GM12801 (cell line): ENCODE measurements around the gene PRDM15.

Experiments used
- TF ChIP-seq, protein P1 (sequence below): IDR thresholded peaks from one replicate; pipeline ENCODE4 v1.5.1; 2011; ENCODE audit warnings: control low read depth; ENCODE audit not compliant: insufficient read length; ENCODE audit errors: extremely low read depth

PRDM15 gene

DNA sequence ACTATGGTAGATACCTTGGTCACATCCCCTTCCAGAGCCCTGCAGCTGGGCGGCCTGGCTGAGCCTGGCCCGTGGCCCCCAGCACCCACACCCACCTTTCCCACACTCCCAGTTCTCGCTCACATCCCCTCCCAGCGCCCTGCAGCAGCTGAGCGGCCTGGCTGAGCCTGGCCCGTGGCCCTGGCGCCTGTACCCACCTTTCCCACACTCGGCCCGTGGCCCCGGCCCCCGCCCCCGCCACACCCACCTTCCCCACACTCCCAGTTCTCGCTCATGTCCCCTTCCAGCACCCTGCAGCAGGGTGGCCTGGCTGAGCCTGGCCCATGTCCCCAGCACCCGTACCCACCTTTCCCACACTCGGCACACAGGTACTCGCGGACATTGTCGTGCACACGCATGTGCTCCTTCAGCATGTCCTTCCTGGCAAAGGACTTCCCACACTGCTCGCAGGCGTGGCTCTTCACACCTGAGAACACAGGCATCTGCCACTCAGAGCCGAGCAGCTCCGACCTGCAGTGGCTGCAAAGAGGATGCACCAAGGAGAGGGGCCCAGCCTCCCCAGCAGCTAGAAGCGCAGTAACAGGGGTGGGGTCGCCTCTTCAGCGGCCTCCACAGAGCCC lies 59.8 kb downstream of the PRDM15 start:
- TF ChIP-seq, protein P1, sequence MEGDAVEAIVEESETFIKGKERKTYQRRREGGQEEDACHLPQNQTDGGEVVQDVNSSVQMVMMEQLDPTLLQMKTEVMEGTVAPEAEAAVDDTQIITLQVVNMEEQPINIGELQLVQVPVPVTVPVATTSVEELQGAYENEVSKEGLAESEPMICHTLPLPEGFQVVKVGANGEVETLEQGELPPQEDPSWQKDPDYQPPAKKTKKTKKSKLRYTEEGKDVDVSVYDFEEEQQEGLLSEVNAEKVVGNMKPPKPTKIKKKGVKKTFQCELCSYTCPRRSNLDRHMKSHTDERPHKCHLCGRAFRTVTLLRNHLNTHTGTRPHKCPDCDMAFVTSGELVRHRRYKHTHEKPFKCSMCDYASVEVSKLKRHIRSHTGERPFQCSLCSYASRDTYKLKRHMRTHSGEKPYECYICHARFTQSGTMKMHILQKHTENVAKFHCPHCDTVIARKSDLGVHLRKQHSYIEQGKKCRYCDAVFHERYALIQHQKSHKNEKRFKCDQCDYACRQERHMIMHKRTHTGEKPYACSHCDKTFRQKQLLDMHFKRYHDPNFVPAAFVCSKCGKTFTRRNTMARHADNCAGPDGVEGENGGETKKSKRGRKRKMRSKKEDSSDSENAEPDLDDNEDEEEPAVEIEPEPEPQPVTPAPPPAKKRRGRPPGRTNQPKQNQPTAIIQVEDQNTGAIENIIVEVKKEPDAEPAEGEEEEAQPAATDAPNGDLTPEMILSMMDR, result no peak

DNA sequence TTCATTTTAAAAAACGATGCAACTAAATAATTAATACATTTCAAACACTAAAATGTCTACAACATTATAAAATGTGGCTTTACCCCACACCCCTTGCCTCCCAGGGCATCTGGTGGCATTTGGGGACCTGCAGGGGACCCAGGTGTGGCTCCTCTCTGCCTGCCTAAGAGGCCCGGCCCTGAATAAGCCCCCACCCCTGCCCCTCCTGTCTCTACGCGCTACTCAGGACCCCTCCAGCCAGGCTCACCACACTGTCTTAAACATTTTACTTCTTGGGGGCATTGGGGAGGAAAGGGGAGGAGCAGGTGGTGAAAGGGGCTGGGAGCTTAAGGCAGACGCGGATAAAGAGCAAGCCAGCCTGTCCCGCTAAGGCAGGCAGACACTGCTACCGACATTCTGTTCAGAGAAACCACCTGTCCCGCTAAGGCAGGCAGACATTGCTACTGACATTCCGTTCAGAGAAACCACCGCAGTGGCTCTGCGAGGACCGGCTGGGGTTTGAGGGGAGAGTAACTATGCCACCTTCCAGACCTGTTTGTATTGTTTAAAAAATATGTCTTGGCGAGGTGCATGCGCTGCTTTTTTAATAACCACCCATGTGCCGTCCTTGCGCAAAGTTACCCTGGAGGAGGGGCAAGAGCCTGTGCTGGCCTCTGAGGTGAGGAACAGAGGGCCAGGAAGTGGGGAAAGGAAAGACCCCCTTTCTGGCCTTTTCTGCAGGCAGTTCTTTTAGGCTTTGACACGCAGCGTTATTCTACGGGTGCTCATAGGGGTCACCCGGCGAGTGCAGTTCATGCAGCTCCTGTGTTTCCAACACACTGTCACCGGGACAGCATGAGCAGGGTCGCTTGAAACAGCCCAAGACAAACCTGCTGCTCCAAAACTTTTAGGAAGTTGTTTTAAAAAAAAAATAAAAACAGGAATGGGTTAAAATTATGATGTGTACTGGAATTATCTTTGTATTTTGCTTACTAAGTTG lies 61.0 kb downstream of the PRDM15 start:
- TF ChIP-seq, protein P1, result no peak

DNA sequence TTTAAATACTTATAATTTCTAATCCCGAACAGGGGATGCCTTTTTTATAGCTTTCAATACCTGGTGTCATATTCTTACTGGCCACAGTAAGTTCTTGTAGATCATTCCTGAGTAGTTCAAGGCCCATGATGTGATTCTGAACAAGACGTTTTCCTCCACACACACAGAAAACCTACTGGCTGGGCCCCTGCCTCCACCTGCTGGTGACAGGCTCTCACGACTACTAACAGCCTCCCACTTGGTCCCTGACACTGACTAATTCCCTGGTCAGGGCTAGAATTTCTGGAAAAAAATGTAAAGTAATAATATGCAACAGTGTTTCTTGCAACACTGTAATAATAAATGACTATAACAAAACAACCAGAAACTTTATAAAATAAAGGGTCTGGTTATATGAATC lies 61.9 kb downstream of the PRDM15 start:
- TF ChIP-seq, protein P1, result no peak

DNA sequence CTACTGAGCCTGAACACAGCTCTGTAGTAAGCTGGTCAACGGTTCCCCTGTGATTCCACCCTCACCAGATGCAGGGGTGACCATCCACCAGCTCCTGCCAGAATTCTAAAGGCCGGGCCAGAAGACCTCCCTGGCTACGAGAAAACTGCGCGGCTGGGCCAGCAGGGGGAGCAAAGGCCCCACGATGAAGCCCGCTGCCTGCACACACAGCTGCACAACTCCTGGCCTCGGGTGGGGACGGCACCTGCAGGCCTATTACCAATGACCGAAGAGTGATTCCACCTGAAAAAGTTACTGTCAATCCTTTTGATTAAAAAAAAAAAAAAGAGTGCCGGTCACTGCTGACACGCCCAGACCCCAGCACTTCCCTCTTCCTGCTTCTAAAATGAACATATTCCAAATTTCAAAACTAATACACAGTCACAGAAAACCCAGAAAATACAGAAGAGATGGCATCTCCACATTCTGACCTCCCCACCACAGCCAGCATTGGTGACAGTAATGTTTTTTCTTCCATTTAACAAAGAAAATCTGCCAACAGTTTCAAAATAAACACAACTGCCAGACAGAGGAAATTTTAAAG lies 62.5 kb downstream of the PRDM15 start:
- TF ChIP-seq, protein P1, result no peak

DNA sequence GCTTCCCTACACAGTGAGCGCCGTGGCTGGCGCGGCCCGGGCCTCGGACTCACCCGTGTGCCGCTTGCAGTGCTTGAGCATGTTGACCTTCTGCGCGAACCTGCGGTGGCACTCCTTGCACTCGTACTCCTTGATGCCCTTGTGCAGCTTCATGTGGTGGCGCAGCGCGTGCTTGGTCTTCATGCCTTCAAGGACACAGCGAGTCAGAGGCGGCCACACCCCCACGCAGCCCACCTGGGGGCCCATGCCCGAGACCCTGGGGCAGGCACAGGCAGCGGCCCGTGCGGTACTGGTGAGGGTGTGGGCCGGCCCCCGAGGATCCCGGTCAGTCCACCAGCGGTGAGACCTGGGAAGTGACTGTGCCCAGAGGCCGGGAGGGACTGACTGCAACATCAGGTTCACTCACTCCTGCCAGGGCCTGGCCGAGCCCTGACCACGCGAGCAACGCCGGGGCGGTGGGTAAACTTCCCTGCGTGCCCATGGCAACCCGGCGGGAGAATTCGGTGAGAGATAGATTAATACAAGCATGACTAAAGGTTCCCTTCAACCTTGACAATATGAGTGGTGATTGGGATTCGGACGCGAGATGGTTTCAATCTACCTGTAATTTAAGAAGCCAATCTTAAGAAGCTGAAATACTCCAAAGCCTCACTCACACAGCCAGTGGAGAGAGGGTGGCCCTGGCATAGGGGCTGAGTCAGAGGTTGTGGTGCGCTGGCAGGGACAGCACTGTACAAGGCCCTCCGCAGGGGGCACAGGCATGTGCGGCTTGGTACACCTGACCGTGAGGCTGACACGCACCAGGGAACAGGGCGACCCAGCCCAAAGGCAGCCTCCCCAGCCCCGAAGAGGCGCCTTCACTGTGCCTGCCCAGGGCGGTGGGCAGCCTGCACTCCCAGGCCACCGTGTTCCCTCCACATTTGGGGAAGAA lies 63.2 kb downstream of the PRDM15 start:
- TF ChIP-seq, protein P1, result no peak

DNA sequence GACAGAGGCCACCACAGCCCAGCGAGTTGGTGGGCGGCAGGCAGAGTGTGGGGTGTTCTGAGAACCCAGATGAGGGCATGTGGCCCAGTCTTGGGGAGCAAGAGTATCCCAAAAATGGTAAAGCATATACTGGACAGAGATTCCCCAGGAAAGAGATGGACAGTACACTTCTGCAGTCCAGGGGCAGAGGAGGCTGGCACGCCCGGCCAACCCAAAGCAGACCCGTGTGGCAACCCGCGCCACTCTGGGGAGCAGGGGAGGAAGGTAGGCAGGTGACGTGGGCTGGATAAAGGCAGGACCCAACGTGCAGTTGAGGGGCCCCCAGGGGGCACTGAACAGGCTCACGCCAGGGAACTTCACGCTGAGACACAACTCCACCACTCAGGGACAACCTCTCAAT lies 65.9 kb downstream of the PRDM15 start:
- TF ChIP-seq, protein P1, result no peak
